HG02759 (cell line): Measurements from ENCODE around the gene PTER.

Experiments
- ATAC-seq: cut with Tn5 transposase; IDR thresholded peaks from one replicate; pipeline ENCODE4 v1.9.1; 2021; ENCODE audit warnings: mild to moderate bottlenecking, moderate library complexity; ENCODE audit not compliant: unreplicated experiment

The PTER gene

GRCh38 chr10:16529853-16530252 lies 93.0 kb downstream of the PTER start:
- ATAC-seq = no peak

GRCh38 chr10:16536155-16536554 lies 99.3 kb downstream of the PTER start:
- ATAC-seq = no peak

- no peak for ATAC-seq
Observed at GRCh38 chr10:16544099-16544498, 107.3 kb downstream of the PTER start.

DNA sequence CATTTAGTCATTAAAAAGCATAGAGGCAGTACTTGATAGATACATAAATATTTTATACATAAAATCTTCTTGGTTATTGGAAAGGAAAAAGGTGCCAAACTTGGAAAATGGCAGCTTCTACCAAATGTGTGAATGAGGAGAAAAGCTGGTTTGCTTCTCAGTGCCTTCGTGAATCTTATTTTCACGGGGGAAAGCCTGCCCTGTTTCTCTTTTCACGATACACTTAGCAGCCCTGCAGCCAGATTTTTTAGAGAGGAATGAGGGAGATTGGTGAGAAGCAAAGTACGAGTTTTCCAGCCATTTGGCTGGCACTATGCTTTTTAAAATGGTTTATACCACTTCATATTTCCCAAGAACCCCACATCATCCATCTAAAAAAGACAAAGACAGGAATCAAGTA lies 107.8 kb downstream of the PTER start:
- ATAC-seq = no peak

DNA sequence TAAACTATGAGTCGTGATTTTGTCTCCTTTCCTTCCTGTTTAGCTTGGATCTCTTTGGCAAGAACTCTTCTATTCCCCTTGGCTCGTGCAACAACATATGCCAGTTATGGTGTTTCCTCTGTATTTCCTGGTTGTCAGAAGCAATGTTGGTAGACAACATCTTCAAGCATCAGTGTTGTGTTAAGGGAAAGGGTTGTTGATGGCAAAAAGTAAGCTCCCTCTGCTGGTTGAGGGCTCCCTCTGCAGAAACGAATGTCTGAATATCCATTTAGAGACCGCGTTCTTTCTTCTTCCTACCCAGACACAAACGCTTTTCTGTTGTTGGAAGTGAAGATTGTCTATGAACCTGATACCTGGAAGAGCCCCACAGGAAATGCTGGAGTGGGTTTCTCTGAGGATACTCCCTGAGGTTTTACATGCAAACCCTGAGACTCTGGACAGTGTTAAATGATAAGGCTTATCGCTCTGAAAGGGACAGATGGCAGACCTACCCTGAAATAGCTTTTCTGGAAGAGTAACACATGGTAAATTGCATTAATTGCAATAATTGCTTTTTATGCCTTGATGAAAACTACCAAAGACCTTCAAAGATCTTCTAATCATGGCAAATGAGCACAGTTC lies 108.4 kb downstream of the PTER start:
- peak; percentile 73 for ATAC-seq

GRCh38 chr10:16547973-16548372 lies 111.2 kb downstream of the PTER start:
- no peak for ATAC-seq

DNA sequence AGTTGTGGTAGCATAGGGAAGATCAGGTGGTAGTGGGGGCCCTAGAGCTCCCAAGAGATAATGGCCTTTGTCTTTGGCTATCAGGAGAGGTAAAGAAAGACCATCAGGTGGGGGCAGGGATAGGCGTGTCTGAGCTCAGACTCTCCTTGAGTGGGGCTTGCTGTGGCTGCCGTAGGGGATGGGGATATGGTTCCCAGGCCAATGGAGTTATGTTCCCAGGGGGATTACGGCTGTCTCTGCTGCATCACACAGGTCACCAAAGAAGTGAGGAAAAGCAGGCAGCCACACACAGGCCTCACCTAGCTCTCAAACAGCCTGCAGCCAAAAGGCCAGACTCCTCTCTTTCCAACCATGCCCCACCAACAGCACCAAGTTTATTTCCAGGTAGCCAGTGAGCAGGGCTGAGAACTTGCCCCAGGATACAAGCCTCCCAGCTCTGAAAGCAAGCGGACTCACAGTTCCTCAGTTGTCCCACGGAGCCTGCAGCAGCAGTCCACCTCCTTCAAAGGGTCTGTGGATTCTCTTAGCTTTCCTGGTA lies 122.5 kb downstream of the PTER start:
- no peak for ATAC-seq

- no peak for ATAC-seq
Observed at GRCh38 chr10:16562891-16563290, 126.1 kb downstream of the PTER start.
